Adrenal gland (tissue), 12 donors: Measurements from ENCODE around the gene COMMD4. TPM values are rescaled to one million over a fixed set of nuclear protein-coding genes. Genes with fewer than 3 reads are reported as not detected.

Experiments
- DNase-seq, 7 donors: peaks; one replicate each; pipeline ENCODE4 v3.0.0-alpha.2; 2019 to 2020
- H3K27ac ChIP-seq, 5 donors: fragments of 200-600 bp; sonication (generic) in 4 of 5; 1 replicate in 3 of 5; 2 replicates in 2 of 5; pipeline versions ENCODE4 v1.5.1 to v1.8.0; 2016 to 2020; ENCODE audit warnings: mild to moderate bottlenecking in 1 of 5
- H3K27me3 ChIP-seq: fragments of 200-600 bp; 2 replicates; pipeline ENCODE4 v1.8.0; 2021
- H3K36me3 ChIP-seq, 2 donors: fragments of 200-600 bp; replicated peaks in 1 of 2; 1 replicate in 1 of 2; 2 replicates in 1 of 2; pipeline versions ENCODE4 v1.5.1 to v1.8.0; 2018 to 2022
- H3K4me1 ChIP-seq, 2 donors: fragments of 200-600 bp; replicated peaks in 1 of 2; 1 replicate in 1 of 2; 2 replicates in 1 of 2; pipeline versions ENCODE4 v1.5.1 to v1.8.0; 2018 to 2021
- H3K4me3 ChIP-seq, 4 donors: fragments of 200-600 bp; sonication (generic) in 3 of 4; one replicate each; pipeline ENCODE4 v1.5.1; 2016 to 2018
- H3K9me3 ChIP-seq, 3 donors: fragments of 200-600 bp; sonication (generic) in 1 of 3; replicated peaks in 1 of 3; 1 replicate in 2 of 3; 2 replicates in 1 of 3; pipeline versions ENCODE4 v1.5.1 to v1.8.0; 2016 to 2021
- POLR2A ChIP-seq, 2 donors: fragments of 450-650 bp; IDR thresholded peaks; one replicate each; pipeline ENCODE4 v1.6.1; 2017; ENCODE audit warnings: antibody characterized with exemption in 2 of 2, mild to moderate bottlenecking in 2 of 2, moderate library complexity in 1 of 2
- WGBS, 4 donors: extraction: QIAGEN DNeasy Blood & Tissue Kit in 2 of 4; methylation state at CpG; one replicate each; pipeline versions ENCODE4 v1.1.5 to v1.1.7; 2013 to 2017; 5-methylcytosine and 5-hydroxymethylcytosine counted together
- intact Hi-C, 2 donors: fragments of 100-400 bp; cut with DNase I; formaldehyde crosslinking; loops; one replicate each; pipeline versions ENCODE4 v1.14.1 to v1.15.0; 2022 to 2023
- polyA plus RNA-seq, 3 donors: library from polyadenylated mRNA; stranded (reverse); fragments of 200-250 nt in 2 of 3; fragments of 350-450 nt in 1 of 3; fragmentation: Illumina TruSeq in 1 of 3; extraction: RNeasy Lipid Tissue Mini Kit (QIAGEN cat#74804) in 1 of 3; gene quantifications; one replicate each; pipeline ENCODE4 v1.2.3, GENCODE V29; 2013 to 2014
- total RNA-seq, 9 donors: library from RNA; depleted of rRNA in 4 of 9; stranded (reverse); fragments of >200 nt in 4 of 9; fragments of 120-200 nt in 1 of 9; fragmentation: NEBNext Ultra II Directional in 1 of 9; extraction: Animal tissue kit (Norgen Biotek cat#: 25700) in 1 of 9; gene quantifications; one replicate each; pipeline versions ENCODE4 v1.1.0 to v1.2.4, GENCODE V29; 2013 to 2023
- TF ChIP-seq, protein P1 (sequence below), 6 experiments: fragments of 450-650 bp in 4 of 6; fragments of 200-600 bp in 2 of 6; sonication (generic) in 1 of 6; IDR thresholded peaks; 1 replicate in 5 of 6; 2 replicates in 1 of 6; pipeline versions ENCODE4 v1.5.1 to v1.8.0; 2016 to 2021; ENCODE audit warnings: antibody characterized with exemption in 6 of 6, mild to moderate bottlenecking in 2 of 6, moderate library complexity in 1 of 6
- donor health status: healthy with polysubstance abuse.
- donor health status: Bipolar disorder and iron deficiency.
- donor health status: DM: yes; HTN: yes; CAD: no.
- donor health status: DM: no; HTN: no; CAD: no.
- donor health status: DM: no; HTN: no; CAD: no.
- donor health status: DM: yes; HTN: yes; CAD: no.

COMMD4 gene
- total and polyA plus RNA-seq, 12 donors: 35.9 to 254 (median 126) TPM

DNA sequence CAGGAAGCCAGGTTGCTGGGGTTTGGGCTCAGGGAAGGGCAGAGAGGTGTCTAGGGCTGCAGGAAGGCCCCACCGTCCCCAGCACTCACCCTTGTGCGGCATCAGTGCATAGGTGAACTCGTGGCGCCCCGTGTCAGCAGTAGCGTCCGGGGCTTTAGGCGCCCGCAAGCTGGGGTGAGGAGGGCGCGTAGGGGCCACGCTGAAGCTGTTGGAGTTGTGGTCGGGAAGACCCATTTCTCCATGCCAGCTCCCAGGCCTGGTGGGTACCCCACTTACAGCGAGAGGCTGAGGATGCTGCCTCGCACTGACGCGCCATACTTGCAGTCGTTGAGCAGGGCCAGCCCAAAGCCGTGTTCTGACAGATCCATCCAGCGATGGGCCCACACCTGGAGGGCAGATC is 20.7 kb downstream of the COMMD4 start:
- Histone ChIP-seq H3K36me3 (peaks cover 0 to 71% of the 10 kb centered on the region in 2 donors), H3K9me3 (no peaks in the 10 kb centered on the region), H3K4me1 (peaks cover 10 to 20% of the 10 kb centered on the region in 2 donors), H3K4me3 (no peak overlapping the region), H3K27me3 (no peaks in the 10 kb centered on the region), H3K27ac (no peak overlapping the region)
- no peak for DNase-seq
- WGBS, 4 donors: 94 to 95% (median 95%) methylated on average over 12 to 20 of the region's 20 CpGs
- intact Hi-C loops: no loop called here
- TF ChIP-seq, protein P1, sequence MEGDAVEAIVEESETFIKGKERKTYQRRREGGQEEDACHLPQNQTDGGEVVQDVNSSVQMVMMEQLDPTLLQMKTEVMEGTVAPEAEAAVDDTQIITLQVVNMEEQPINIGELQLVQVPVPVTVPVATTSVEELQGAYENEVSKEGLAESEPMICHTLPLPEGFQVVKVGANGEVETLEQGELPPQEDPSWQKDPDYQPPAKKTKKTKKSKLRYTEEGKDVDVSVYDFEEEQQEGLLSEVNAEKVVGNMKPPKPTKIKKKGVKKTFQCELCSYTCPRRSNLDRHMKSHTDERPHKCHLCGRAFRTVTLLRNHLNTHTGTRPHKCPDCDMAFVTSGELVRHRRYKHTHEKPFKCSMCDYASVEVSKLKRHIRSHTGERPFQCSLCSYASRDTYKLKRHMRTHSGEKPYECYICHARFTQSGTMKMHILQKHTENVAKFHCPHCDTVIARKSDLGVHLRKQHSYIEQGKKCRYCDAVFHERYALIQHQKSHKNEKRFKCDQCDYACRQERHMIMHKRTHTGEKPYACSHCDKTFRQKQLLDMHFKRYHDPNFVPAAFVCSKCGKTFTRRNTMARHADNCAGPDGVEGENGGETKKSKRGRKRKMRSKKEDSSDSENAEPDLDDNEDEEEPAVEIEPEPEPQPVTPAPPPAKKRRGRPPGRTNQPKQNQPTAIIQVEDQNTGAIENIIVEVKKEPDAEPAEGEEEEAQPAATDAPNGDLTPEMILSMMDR (IDR thresholded peaks at IDR 0.05): no peak
- no peak for TF ChIP-seq POLR2A (IDR thresholded peaks at IDR 0.05)

DNA sequence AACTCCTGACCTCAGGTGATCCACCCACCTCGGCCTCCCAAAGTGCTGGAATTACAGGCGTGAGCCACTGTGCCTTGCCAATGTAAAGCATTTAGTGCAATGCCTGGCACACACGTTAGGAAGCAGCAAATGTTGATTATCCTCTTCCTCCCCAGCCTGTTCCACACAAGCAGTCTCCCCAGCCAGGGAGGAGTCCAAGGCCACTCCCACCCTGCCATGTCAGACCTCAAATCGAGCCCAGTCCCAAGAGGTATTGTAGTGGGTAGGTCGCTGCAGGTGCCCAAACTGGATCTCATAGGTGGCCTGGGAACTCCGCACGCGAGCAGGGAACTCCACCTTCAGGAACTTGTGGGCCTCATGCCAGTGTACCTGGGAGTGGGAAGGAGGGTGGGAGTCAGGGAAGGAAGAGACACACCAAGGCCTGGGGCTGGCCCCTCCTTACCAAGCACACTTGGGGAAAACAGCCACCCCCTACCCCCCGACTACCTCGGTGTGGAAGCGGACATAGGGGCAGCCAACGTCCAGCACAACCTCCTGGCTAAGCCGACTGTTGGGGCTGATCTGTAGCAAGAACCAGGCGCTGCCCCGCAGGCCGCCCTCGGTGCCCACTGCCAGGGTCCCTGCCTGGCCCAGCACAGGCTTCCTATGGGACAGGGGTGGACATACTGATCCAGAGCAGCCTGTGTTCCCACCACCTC is 22.3 kb downstream of the COMMD4 start:
- TF ChIP-seq, protein P1 (IDR thresholded peaks at IDR 0.05): no peak
- no peak for TF ChIP-seq POLR2A (IDR thresholded peaks at IDR 0.05)
- H3K4me1 ChIP-seq: peaks cover 22 to 34% of the 10 kb centered on the region in 2 donors
- no peak for DNase-seq
- 85 to 94% (median 94%) methylated on average over 3 to 17 of the region's 17 CpGs for WGBS, 4 donors
- H3K27me3 ChIP-seq: no peaks in the 10 kb centered on the region
- no peak overlapping the region for H3K27ac ChIP-seq
- no peaks in the 10 kb centered on the region for H3K9me3 ChIP-seq
- no peak overlapping the region for H3K4me3 ChIP-seq
- intact Hi-C loops: no loop called here
- peaks cover 0 to 71% of the 10 kb centered on the region in 2 donors for H3K36me3 ChIP-seq

DNA sequence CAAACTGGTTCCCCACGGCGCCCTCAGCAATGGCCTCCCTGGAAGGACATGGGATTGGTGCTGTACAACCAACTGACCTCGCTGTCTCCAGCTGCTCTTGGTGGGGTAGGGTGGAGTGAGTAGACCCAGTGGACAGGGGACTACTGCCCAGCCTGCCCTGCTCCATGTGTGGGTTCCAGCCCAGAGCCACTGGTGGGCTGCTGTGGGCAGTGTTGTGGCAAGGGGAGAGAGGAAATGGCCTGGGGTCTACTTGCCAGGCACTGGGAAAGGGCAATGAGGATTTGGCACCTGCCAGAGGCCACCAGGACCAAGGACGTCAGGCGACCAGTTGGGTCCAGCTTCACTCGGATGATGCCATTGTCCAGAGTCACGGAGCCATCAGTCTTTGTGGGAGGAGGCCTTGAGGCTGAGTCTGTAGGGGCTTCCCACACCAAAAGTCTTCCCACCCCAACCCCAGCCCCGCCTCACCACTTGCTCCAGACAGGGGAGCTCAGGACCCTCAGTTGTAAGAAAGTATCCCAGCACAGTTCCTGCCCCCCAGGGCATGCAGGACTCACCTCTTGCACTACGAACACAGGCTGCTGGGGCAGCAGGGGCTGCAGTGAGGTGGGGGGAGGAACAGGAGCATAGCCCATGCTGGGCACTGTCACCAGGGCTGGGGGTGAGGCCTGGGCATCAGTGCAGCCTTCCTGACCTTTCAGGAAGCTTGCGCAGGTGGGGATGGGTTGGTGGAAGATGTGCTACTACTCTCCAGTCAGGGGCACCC is 23.1 kb downstream of the COMMD4 start:
- Histone ChIP-seq H3K27ac (no peak overlapping the region), H3K4me1 (peaks cover 22 to 34% of the 10 kb centered on the region in 2 donors), H3K27me3 (no peaks in the 10 kb centered on the region), H3K36me3 (peaks cover 0 to 75% of the 10 kb centered on the region in 2 donors), H3K9me3 (no peaks in the 10 kb centered on the region), H3K4me3 (no peak overlapping the region)
- peak in 1 of 7 donors; percentile 43 for DNase-seq
- 84 to 95% (median 92%) methylated on average over 5 to 10 of the region's 10 CpGs for WGBS, 4 donors
- TF ChIP-seq, protein P1 (IDR thresholded peaks at IDR 0.05): no peak
- intact Hi-C loops: no loop called here

DNA sequence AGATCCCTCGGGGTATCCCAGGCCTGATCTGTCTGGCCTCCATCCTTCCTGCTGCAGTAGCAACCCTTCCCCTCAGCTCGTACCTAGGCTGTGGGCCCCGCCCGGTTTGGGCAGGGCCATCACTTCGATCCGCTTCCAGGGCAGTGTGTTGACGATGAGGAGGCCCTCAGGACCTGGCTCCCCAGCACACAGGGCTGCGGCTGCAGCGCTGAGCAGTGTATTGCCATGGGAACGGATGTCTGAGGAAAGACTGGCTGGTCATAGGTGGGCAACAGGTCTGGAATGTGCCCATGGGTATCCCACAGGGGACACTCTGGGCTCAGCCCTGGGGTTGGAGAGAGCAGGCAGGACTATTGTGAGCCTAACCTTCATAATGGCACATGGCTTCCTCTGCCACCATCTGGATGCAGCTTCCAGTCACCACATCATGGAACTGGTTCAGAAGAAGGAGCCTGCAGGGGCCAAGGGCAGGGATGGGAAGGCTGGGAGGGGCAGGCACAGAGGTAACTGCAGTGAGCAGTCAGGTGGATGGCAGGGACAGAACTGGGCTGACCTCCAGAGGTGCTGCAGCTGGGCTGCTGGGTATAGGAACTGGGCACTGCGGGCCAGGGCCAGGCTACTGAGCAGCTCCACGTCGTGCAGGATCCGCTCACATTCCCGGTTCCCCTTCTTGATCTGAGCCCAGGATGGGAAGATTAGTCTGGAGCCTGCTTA is 23.8 kb downstream of the COMMD4 start:
- intact Hi-C loops: no loop called here
- Histone ChIP-seq H3K4me1 (peaks cover 22 to 34% of the 10 kb centered on the region in 2 donors), H3K4me3 (no peak overlapping the region), H3K9me3 (no peaks in the 10 kb centered on the region), H3K36me3 (peaks cover 0 to 77% of the 10 kb centered on the region in 2 donors), H3K27me3 (no peaks in the 10 kb centered on the region), H3K27ac (no peak overlapping the region)
- TF ChIP-seq POLR2A (IDR thresholded peaks at IDR 0.05): no peak
- TF ChIP-seq, protein P1 (IDR thresholded peaks at IDR 0.05): no peak
- WGBS, 4 donors: 91 to 97% (median 94%) methylated on average over 8 to 15 of the region's 15 CpGs
- peak in 1 of 7 donors; percentile 45 for DNase-seq
